ENCODE results near the gene RNASE13. TPM values are rescaled to one million over a fixed set of nuclear protein-coding genes. Genes with fewer than 3 reads are reported as not detected.

Gene RNASE13
- total RNA-seq, 1 experiment from 2014 or later: not detected

GRCh38 chr14:21016413-21017190, 18.0 kb downstream of the RNASE13 start:
- H3K27me3 Mint-ChIP-seq (ENCODE audit: low read depth): peaks cover 12% of the 10 kb centered on the region
- H3K9me3 Mint-ChIP-seq: no peaks in the 10 kb centered on the region
- Histone ChIP-seq H2BK15ac (ENCODE audit: low read depth, low read length) (no peak overlapping the region), H4K20me1 (ENCODE audit: control insufficient read depth, insufficient read depth, insufficient read length) (no peaks in the 10 kb centered on the region), H3T11ph (ENCODE audit: low read length) (no peak overlapping the region), H2BK5ac (ENCODE audit: insufficient read length, low read length) (no peak overlapping the region), H2AFZ (ENCODE audit: low read length) (no peak overlapping the region), H4K8ac (replicated peaks; ENCODE audit: insufficient read length, low read depth, low read length) (no peak overlapping the region), H3K27ac (ENCODE audit: insufficient read length, low read depth, low read length) (no peak overlapping the region), H3K4me2 (ENCODE audit: insufficient read depth, insufficient read length, low read length) (no peak overlapping the region), H4K5ac (ENCODE audit: insufficient read length, low read depth, low read length) (no peak overlapping the region), H3K23me2 (ENCODE audit: insufficient read length, low read depth, low read length, poor library complexity, severe bottlenecking) (no peaks in the 10 kb centered on the region), H3K18ac (ENCODE audit: insufficient read length, low read depth, low read length) (no peak overlapping the region), H4K91ac (ENCODE audit: insufficient read length, low read depth, low read length) (no peak overlapping the region), H3K23ac (ENCODE audit: insufficient read length, low read depth, low read length) (no peak overlapping the region), H2AK5ac (ENCODE audit: insufficient read length, low read length) (no peak overlapping the region), H3K4ac (ENCODE audit: low read depth, low read length) (no peak overlapping the region), H3K56ac (ENCODE audit: insufficient read length, low read depth, low read length) (no peak overlapping the region), H3K79me2 (ENCODE audit: insufficient read depth, low read length) (no peaks in the 10 kb centered on the region), H2BK20ac (ENCODE audit: low read depth, low read length, poor library complexity, severe bottlenecking) (no peak overlapping the region), H3K14ac (ENCODE audit: insufficient read depth, low read length) (no peak overlapping the region), H3K9me3 (ENCODE audit: control insufficient read depth, low read depth, low read length) (no peaks in the 10 kb centered on the region), H2BK120ac (ENCODE audit: low read depth, low read length, poor library complexity, severe bottlenecking) (no peak overlapping the region), H3K9ac (ENCODE audit: extremely low read depth, insufficient read length, low read length) (no peak overlapping the region), H3K79me1 (ENCODE audit: insufficient read depth, low read depth, low read length, poor library complexity, severe bottlenecking) (no peaks in the 10 kb centered on the region), H3K4me1 (ENCODE audit: insufficient read depth, low read length) (no peaks in the 10 kb centered on the region; the same call in 1 of the 2 replicates), H3K27me3 (ENCODE audit: insufficient read depth, low read length) (no peaks in the 10 kb centered on the region), H2BK12ac (ENCODE audit: insufficient read length, low read depth, low read length) (no peak overlapping the region)
- H3K36me3 Mint-ChIP-seq (ENCODE audit: insufficient read depth in 1 of 3, low read depth in 3 of 3): peaks cover 6 to 16% (median 8%) of the 10 kb centered on the region in 3 experiments; a peak in 4 of 7 replicates
- DNase-seq: no peak
- peaks cover 7 to 12% of the 10 kb centered on the region in 2 experiments for H3K4me1 Mint-ChIP-seq
- H3K4me3 Mint-ChIP-seq: no peak overlapping the region
- TF ChIP-seq, protein P1, sequence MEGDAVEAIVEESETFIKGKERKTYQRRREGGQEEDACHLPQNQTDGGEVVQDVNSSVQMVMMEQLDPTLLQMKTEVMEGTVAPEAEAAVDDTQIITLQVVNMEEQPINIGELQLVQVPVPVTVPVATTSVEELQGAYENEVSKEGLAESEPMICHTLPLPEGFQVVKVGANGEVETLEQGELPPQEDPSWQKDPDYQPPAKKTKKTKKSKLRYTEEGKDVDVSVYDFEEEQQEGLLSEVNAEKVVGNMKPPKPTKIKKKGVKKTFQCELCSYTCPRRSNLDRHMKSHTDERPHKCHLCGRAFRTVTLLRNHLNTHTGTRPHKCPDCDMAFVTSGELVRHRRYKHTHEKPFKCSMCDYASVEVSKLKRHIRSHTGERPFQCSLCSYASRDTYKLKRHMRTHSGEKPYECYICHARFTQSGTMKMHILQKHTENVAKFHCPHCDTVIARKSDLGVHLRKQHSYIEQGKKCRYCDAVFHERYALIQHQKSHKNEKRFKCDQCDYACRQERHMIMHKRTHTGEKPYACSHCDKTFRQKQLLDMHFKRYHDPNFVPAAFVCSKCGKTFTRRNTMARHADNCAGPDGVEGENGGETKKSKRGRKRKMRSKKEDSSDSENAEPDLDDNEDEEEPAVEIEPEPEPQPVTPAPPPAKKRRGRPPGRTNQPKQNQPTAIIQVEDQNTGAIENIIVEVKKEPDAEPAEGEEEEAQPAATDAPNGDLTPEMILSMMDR (conservative IDR thresholded peaks at IDR 0.05): no peak
- no peak overlapping the region; a peak in 1 of 7 replicates for H3K27ac Mint-ChIP-seq
- WGBS (ENCODE audit: extremely low coverage, insufficient read length, low lambda C conversion rate): no CpG with 5 or more reads among the region's 9 CpGs
